Measurements from ENCODE around the gene ROS1. TPM values are rescaled to one million over a fixed set of nuclear protein-coding genes. Genes with fewer than 3 reads are reported as not detected.

The ROS1 gene
- total and polyA plus RNA-seq, 2 donors (not counting 3 experiments of a cell fraction or from before 2014, with no cell fraction given): not detected

DNA sequence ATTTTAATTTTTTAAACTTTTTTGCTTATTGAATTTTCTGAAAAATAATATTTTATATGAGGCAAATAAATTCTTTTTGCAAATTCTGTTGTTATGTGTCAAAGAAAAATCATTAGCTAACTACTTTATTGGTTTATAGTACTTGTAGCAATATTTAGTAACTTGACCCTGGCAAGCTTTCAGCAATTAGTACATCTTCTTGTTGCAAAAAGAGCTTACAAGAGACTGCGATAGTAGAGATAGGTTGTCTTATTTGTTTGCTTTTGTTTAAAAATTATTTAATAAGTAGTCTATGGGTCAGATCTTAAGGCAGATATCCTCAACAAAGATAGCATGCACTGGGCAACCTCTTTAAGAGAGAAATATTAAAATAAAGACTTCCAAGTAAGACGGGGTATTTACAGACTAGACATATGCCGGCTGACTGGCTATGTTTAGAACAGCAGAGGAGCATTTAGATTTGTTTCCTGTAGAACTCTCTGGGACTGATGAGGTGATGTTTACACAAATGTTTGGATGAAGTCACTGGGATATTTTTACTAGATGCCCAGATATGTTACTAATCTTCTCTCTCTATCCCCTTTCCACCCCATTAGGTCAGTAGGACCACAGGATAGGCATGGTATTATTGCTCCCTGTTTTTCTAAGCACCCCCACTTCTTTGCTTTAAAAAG is 135.4 kb downstream of the ROS1 start:
- CTCF ChIA-PET: interaction anchor here (1.2 kb wide), 2 partner anchors 10 to 132 kb away, joined by 3 read pairs; no protein-coding TSS in a partner anchor
- POLR2A ChIA-PET: no interaction called here
- no peak overlapping the region for H3K9ac ChIP-seq (replicated peaks; ENCODE audit: extremely low read depth, insufficient read depth, low read length)
- H4K20me1 ChIP-seq (replicated peaks; ENCODE audit: control insufficient read depth, extremely low read depth, insufficient read depth, low read length): no peaks in the 10 kb centered on the region
- no peak overlapping the region for H2AFZ ChIP-seq (ENCODE audit: low read depth, low read length)
- no peak overlapping the region for H3K4me2 ChIP-seq (ENCODE audit: insufficient read depth, low read length)
- no peak overlapping the region for H3K4me3 ChIP-seq (replicated peaks in 1 of 3; ENCODE audit: insufficient read depth in 1 of 3, low read depth in 1 of 3, low read length in 3 of 3)
- TF ChIP-seq POLR2A (IDR thresholded peaks at IDR 0.05; ENCODE audit: low read depth, low read length): no peak
- TF ChIP-seq, protein P1, sequence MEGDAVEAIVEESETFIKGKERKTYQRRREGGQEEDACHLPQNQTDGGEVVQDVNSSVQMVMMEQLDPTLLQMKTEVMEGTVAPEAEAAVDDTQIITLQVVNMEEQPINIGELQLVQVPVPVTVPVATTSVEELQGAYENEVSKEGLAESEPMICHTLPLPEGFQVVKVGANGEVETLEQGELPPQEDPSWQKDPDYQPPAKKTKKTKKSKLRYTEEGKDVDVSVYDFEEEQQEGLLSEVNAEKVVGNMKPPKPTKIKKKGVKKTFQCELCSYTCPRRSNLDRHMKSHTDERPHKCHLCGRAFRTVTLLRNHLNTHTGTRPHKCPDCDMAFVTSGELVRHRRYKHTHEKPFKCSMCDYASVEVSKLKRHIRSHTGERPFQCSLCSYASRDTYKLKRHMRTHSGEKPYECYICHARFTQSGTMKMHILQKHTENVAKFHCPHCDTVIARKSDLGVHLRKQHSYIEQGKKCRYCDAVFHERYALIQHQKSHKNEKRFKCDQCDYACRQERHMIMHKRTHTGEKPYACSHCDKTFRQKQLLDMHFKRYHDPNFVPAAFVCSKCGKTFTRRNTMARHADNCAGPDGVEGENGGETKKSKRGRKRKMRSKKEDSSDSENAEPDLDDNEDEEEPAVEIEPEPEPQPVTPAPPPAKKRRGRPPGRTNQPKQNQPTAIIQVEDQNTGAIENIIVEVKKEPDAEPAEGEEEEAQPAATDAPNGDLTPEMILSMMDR (IDR thresholded peaks at IDR 0.05; ENCODE audit: extremely low read depth in 1 of 2, insufficient read depth in 1 of 2, low read depth in 1 of 2, low read length in 2 of 2): no peak
- H3K27me3 ChIP-seq (ENCODE audit: control insufficient read depth in 2 of 2, insufficient read depth in 2 of 2, low read length in 2 of 2): no peaks in the 10 kb centered on the region
- H3K9me1 ChIP-seq (replicated peaks; ENCODE audit: control insufficient read depth, extremely low read depth, insufficient read depth, low read length): no peaks in the 10 kb centered on the region
- H3K9me3 ChIP-seq (replicated peaks; ENCODE audit: control insufficient read depth, insufficient read depth, low read length): no peaks in the 10 kb centered on the region
- H3K27ac ChIP-seq (ENCODE audit: insufficient read depth, low read depth, low read length): no peak overlapping the region
- dilution Hi-C loops (cut with MboI; ENCODE audit: extremely low pct_ligation_motif_present, low sequenced_read_pairs): no loop called here
- no peaks in the 10 kb centered on the region for H3K36me3 ChIP-seq (ENCODE audit: control insufficient read depth in 2 of 2, extremely low read depth in 1 of 2, insufficient read depth in 2 of 2, low read length in 2 of 2)
- intact Hi-C loops (cut with micrococcal nuclease): no loop called here
- no peaks in the 10 kb centered on the region for H3K4me1 ChIP-seq (ENCODE audit: control insufficient read depth, extremely low read depth, insufficient read depth, low read length)
- no TSS peak for BruUV-seq (replicated peaks)
- no peaks in the 10 kb centered on the region for H3K79me2 ChIP-seq (ENCODE audit: control insufficient read depth, insufficient read depth, low read length)
- DNase-seq (ENCODE audit: low read depth, low spot score): no peak
- FAIRE-seq: no peak

GRCh38 chr6:117288083-117288715 is 137.5 kb downstream of the ROS1 start:
- FAIRE-seq: no peak
- no peak overlapping the region for H3K4me2 ChIP-seq (ENCODE audit: insufficient read depth, low read length)
- H3K36me3 ChIP-seq (ENCODE audit: control insufficient read depth in 2 of 2, extremely low read depth in 1 of 2, insufficient read depth in 2 of 2, low read length in 2 of 2): no peaks in the 10 kb centered on the region
- no peak overlapping the region for H3K27ac ChIP-seq (ENCODE audit: insufficient read depth, low read depth, low read length)
- intact Hi-C loops (cut with micrococcal nuclease): no loop called here
- H2AFZ ChIP-seq (ENCODE audit: low read depth, low read length): no peak overlapping the region
- no peaks in the 10 kb centered on the region for H3K27me3 ChIP-seq (ENCODE audit: control insufficient read depth in 2 of 2, insufficient read depth in 2 of 2, low read length in 2 of 2)
- dilution Hi-C loops (cut with MboI; ENCODE audit: extremely low pct_ligation_motif_present, low sequenced_read_pairs): no loop called here
- POLR2A ChIA-PET: no interaction called here
- BruUV-seq (replicated peaks): no TSS peak
- no peak overlapping the region for H3K4me3 ChIP-seq (replicated peaks in 1 of 3; ENCODE audit: insufficient read depth in 1 of 3, low read depth in 1 of 3, low read length in 3 of 3)
- DNase-seq (ENCODE audit: low read depth, low spot score): no peak
- TF ChIP-seq EZH2 (IDR thresholded peaks at IDR 0.05; ENCODE audit: borderline replicate concordance, low read depth, low read length, severe bottlenecking) (no peak), MAX (IDR thresholded peaks at IDR 0.05; ENCODE audit: insufficient read depth, insufficient read length) (no peak), MYC (IDR thresholded peaks at IDR 0.05; ENCODE audit: low read depth, low read length) (no peak), POLR2A (IDR thresholded peaks at IDR 0.05; ENCODE audit: low read depth, low read length) (no peak), JUN (IDR thresholded peaks at IDR 0.05; ENCODE audit: borderline replicate concordance, insufficient read depth, insufficient read length, low read depth) (no peak), POLR2AphosphoS5 (IDR thresholded peaks at IDR 0.05; ENCODE audit: insufficient read depth, low read depth, low read length) (no peak), GATA2 (IDR thresholded peaks at IDR 0.05; ENCODE audit: insufficient read depth, insufficient read length, low read depth, low read length) (no peak), FOS (IDR thresholded peaks at IDR 0.05; ENCODE audit: borderline replicate concordance, insufficient read depth, low read length) (no peak)
- TF ChIP-seq, protein P1 (IDR thresholded peaks at IDR 0.05; ENCODE audit: extremely low read depth in 1 of 2, insufficient read depth in 1 of 2, low read depth in 1 of 2, low read length in 2 of 2): no peak
- no peaks in the 10 kb centered on the region for H3K4me1 ChIP-seq (ENCODE audit: control insufficient read depth, extremely low read depth, insufficient read depth, low read length)
- CTCF ChIA-PET: no interaction called here
- no peaks in the 10 kb centered on the region for H3K9me1 ChIP-seq (replicated peaks; ENCODE audit: control insufficient read depth, extremely low read depth, insufficient read depth, low read length)
- H3K9ac ChIP-seq (replicated peaks; ENCODE audit: extremely low read depth, insufficient read depth, low read length): no peak overlapping the region
- no peaks in the 10 kb centered on the region for H3K79me2 ChIP-seq (ENCODE audit: control insufficient read depth, insufficient read depth, low read length)
- H4K20me1 ChIP-seq (replicated peaks; ENCODE audit: control insufficient read depth, extremely low read depth, insufficient read depth, low read length): no peaks in the 10 kb centered on the region
- no peaks in the 10 kb centered on the region for H3K9me3 ChIP-seq (replicated peaks; ENCODE audit: control insufficient read depth, insufficient read depth, low read length)
